H9 (cell line): ENCODE measurements around the gene HTATIP2. TPM values are rescaled to one million over a fixed set of nuclear protein-coding genes. Genes with fewer than 3 reads are reported as not detected.

Experiments used
- DNase-seq: peaks from one replicate; pipeline ENCODE4 v3.0.0-alpha.2; 2017
- H2AFZ ChIP-seq: one replicate; pipeline ENCODE4 v1.6.1; 2013; ENCODE audit warnings: mild to moderate bottlenecking, low read length, control low read depth, moderate library complexity
- H2AK5ac ChIP-seq: 2 replicates; pipeline ENCODE4 v1.6.1; 2013; ENCODE audit warnings: low read length, control low read depth, mixed read lengths; ENCODE audit not compliant: insufficient read length
- H2BK120ac ChIP-seq: one replicate; pipeline ENCODE4 v1.6.1; 2013; ENCODE audit warnings: low read depth, mild to moderate bottlenecking, low read length, control low read depth, inconsistent platforms; ENCODE audit not compliant: poor library complexity, severe bottlenecking
- H2BK12ac ChIP-seq: 2 replicates; pipeline ENCODE4 v1.6.1; 2013; ENCODE audit warnings: low read length, control low read depth, mixed read lengths, low read depth; ENCODE audit not compliant: insufficient read length
- H2BK15ac ChIP-seq: 2 replicates; pipeline ENCODE4 v1.6.1; 2013; ENCODE audit warnings: low read depth, low read length, control low read depth
- H2BK20ac ChIP-seq: one replicate; pipeline ENCODE4 v1.6.1; 2013; ENCODE audit warnings: low read depth, mild to moderate bottlenecking, low read length, control low read depth, inconsistent platforms; ENCODE audit not compliant: poor library complexity, severe bottlenecking
- H2BK5ac ChIP-seq: 2 replicates; pipeline ENCODE4 v1.6.1; 2013; ENCODE audit warnings: low read length, control low read depth, mixed read lengths; ENCODE audit not compliant: insufficient read length
- H3K14ac ChIP-seq: 2 replicates; pipeline ENCODE4 v1.6.1; 2013; ENCODE audit warnings: low read length, control low read depth; ENCODE audit not compliant: insufficient read depth
- H3K18ac ChIP-seq: 2 replicates; pipeline ENCODE4 v1.6.1; 2013; ENCODE audit warnings: low read depth, mild to moderate bottlenecking, mixed read lengths, low read length, control low read depth; ENCODE audit not compliant: insufficient read length
- H3K23ac ChIP-seq: 2 replicates; pipeline ENCODE4 v1.6.1; 2013; ENCODE audit warnings: low read length, control low read depth, mixed read lengths, low read depth; ENCODE audit not compliant: insufficient read length
- H3K23me2 ChIP-seq: 2 replicates; pipeline ENCODE4 v1.6.1; 2013; ENCODE audit warnings: low read depth, mild to moderate bottlenecking, mixed read lengths, low read length, control low read depth; ENCODE audit not compliant: insufficient read length, poor library complexity, severe bottlenecking
- H3K27ac ChIP-seq: 2 replicates; pipeline ENCODE4 v1.5.1; 2013; ENCODE audit warnings: low read length, control low read depth, mixed read lengths, low read depth; ENCODE audit not compliant: insufficient read length
- H3K27me3 ChIP-seq: 2 replicates; pipeline ENCODE4 v1.6.1; 2013; ENCODE audit warnings: low read length, control low read depth, inconsistent platforms; ENCODE audit not compliant: insufficient read depth
- H3K4ac ChIP-seq: 2 replicates; pipeline ENCODE4 v1.6.1; 2013; ENCODE audit warnings: low read depth, mild to moderate bottlenecking, control low read depth, inconsistent platforms, low read length, moderate library complexity
- H3K4me1 ChIP-seq: 2 replicates; pipeline ENCODE4 v1.6.1; 2013; ENCODE audit warnings: low read length, control low read depth, inconsistent platforms; ENCODE audit not compliant: insufficient read depth
- H3K4me2 ChIP-seq: 2 replicates; pipeline ENCODE4 v1.6.1; 2013; ENCODE audit warnings: low read length, control low read depth, mixed read lengths; ENCODE audit not compliant: insufficient read length, insufficient read depth
- H3K56ac ChIP-seq: 2 replicates; pipeline ENCODE4 v1.6.1; 2013; ENCODE audit warnings: low read depth, mild to moderate bottlenecking, mixed read lengths, low read length, control low read depth; ENCODE audit not compliant: insufficient read length
- H3K79me1 ChIP-seq: 2 replicates; pipeline ENCODE4 v1.6.1; 2013; ENCODE audit warnings: low read depth, mild to moderate bottlenecking, moderate library complexity, low read length, control low read depth, inconsistent platforms; ENCODE audit not compliant: insufficient read depth, poor library complexity, severe bottlenecking
- H3K79me2 ChIP-seq: 2 replicates; pipeline ENCODE4 v1.6.1; 2013; ENCODE audit warnings: low read length, control low read depth, inconsistent platforms; ENCODE audit not compliant: insufficient read depth
- H3K9ac ChIP-seq: 2 replicates; pipeline ENCODE4 v1.6.1; 2013; ENCODE audit warnings: low read length, control low read depth, mixed read lengths; ENCODE audit not compliant: insufficient read length; ENCODE audit errors: extremely low read depth
- H3K9me3 ChIP-seq: one replicate; pipeline ENCODE4 v1.6.1; 2013; ENCODE audit warnings: low read depth, low read length, inconsistent platforms; ENCODE audit not compliant: control insufficient read depth
- H3T11ph ChIP-seq: one replicate; pipeline ENCODE4 v1.6.1; 2013; ENCODE audit warnings: mild to moderate bottlenecking, low read length, control low read depth, inconsistent platforms
- H4K20me1 ChIP-seq: one replicate; pipeline ENCODE4 v1.6.1; 2013; ENCODE audit not compliant: control insufficient read depth, insufficient read length, insufficient read depth
- H4K5ac ChIP-seq: 2 replicates; pipeline ENCODE4 v1.6.1; 2013; ENCODE audit warnings: low read depth, mild to moderate bottlenecking, mixed read lengths, low read length, control low read depth; ENCODE audit not compliant: insufficient read length
- H4K8ac ChIP-seq: replicated peaks from 2 replicates; pipeline ENCODE4 v1.6.1; 2013; ENCODE audit warnings: low read length, control low read depth, mixed read lengths, low read depth; ENCODE audit not compliant: insufficient read length
- H4K91ac ChIP-seq: 2 replicates; pipeline ENCODE4 v1.6.1; 2013; ENCODE audit warnings: low read depth, mild to moderate bottlenecking, moderate library complexity, mixed read lengths, low read length, control low read depth; ENCODE audit not compliant: insufficient read length
- H3K27ac Mint-ChIP-seq, 3 experiments: 2 replicates in 2 of 3; 3 replicates in 1 of 3; pipeline ENCODE4 v1.8.0; 2020 to 2021; ENCODE audit warnings: mixed read lengths in 3 of 3, mild to moderate bottlenecking in 1 of 3, moderate library complexity in 1 of 3
- H3K27me3 Mint-ChIP-seq: 2 replicates; pipeline ENCODE4 v1.8.0; 2021; ENCODE audit warnings: low read depth, mild to moderate bottlenecking, moderate library complexity, mixed read lengths
- H3K36me3 Mint-ChIP-seq, 3 experiments: 2 replicates in 2 of 3; 3 replicates in 1 of 3; pipeline ENCODE4 v1.8.0; 2020 to 2021; ENCODE audit warnings: low read depth in 3 of 3, mixed read lengths in 3 of 3; ENCODE audit not compliant: insufficient read depth in 1 of 3
- H3K4me1 Mint-ChIP-seq, 2 experiments: 2 replicates each; pipeline ENCODE4 v1.8.0; 2020; ENCODE audit warnings: mixed read lengths in 2 of 2
- H3K4me3 Mint-ChIP-seq, 2 experiments: 2 replicates in 1 of 2; 3 replicates in 1 of 2; pipeline ENCODE4 v1.8.0; 2020 to 2021; ENCODE audit warnings: mild to moderate bottlenecking in 2 of 2, mixed read lengths in 2 of 2, moderate library complexity in 1 of 2
- H3K9me3 Mint-ChIP-seq, 2 experiments: 2 replicates in 1 of 2; 3 replicates in 1 of 2; pipeline ENCODE4 v1.8.0; 2020; ENCODE audit warnings: mild to moderate bottlenecking in 2 of 2, mixed read lengths in 2 of 2, moderate library complexity in 1 of 2
- CTCF ChIP-seq: fragments of 200-600 bp; sonication (generic); conservative IDR thresholded peaks from 3 replicates; pipeline ENCODE4 v1.8.0; 2021; ENCODE audit warnings: antibody characterized with exemption, mild to moderate bottlenecking
- WGBS: extraction: QIAGEN DNeasy Blood & Tissue Kit; methylation state at CpG from one replicate; pipeline ENCODE4 v1.1.7; 2013; ENCODE audit warnings: missing lambda C conversion rate, low lambda C conversion rate, mixed read lengths; ENCODE audit not compliant: insufficient read length; ENCODE audit errors: extremely low coverage; 5-methylcytosine and 5-hydroxymethylcytosine counted together
- total RNA-seq: library from RNA; stranded (reverse); gene quantifications from 2 replicates; pipeline ENCODE4 v1.2.1, GENCODE V29; 2021

The HTATIP2 gene
- total RNA-seq, 1 experiment from 2014 or later, result 32.8 TPM

GRCh38 chr11:20388096-20389055, 24.9 kb downstream of the HTATIP2 start:
- Histone ChIP-seq H3K4me2 (peak overlapping the region; percentile 83), H2AFZ (peak overlapping the region; percentile 11), H3K23me2 (peaks cover 10% of the 10 kb centered on the region), H2BK12ac (peak overlapping the region; percentile 27), H3K4ac (no peak overlapping the region), H2AK5ac (no peak overlapping the region), H2BK120ac (no peak overlapping the region), H3K14ac (peak overlapping the region; percentile 90), H3K27ac (no peak overlapping the region), H3K9me3 (no peaks in the 10 kb centered on the region), H3K79me1 (no peaks in the 10 kb centered on the region), H2BK5ac (no peak overlapping the region), H3K18ac (peak overlapping the region; percentile 72), H4K8ac (no peak overlapping the region), H4K20me1 (no peaks in the 10 kb centered on the region), H3T11ph (no peak overlapping the region), H3K27me3 (no peaks in the 10 kb centered on the region), H3K79me2 (no peaks in the 10 kb centered on the region; the same call in 1 of the 2 replicates), H3K56ac (no peak overlapping the region), H3K9ac (peak overlapping the region; percentile 64), H3K4me1 (no peaks in the 10 kb centered on the region; the same call in 1 of the 2 replicates), H4K91ac (peak overlapping the region; percentile 20), H2BK20ac (no peak overlapping the region), H3K23ac (no peak overlapping the region), H2BK15ac (no peak overlapping the region), H4K5ac (no peak overlapping the region)
- TF ChIP-seq CTCF, result no peak
- H3K36me3 Mint-ChIP-seq, result peaks cover 10 to 24% (median 13%) of the 10 kb centered on the region in 3 experiments; a peak in 6 of 7 replicates
- peak overlapping the region; percentile 97 for H3K4me3 Mint-ChIP-seq
- H3K9me3 Mint-ChIP-seq, result no peaks in the 10 kb centered on the region
- H3K27me3 Mint-ChIP-seq, result no peaks in the 10 kb centered on the region
- H3K4me1 Mint-ChIP-seq, result peaks cover 10 to 15% of the 10 kb centered on the region in 2 experiments
- WGBS, result no CpG with 5 or more reads among the region's 25 CpGs
- H3K27ac Mint-ChIP-seq, result peak overlapping the region; percentile 91 to 96 (median 96)
- no peak for DNase-seq
